Psoas muscle (tissue), 8 donors: ENCODE data around the gene CSTF3. TPM values are rescaled to one million over a fixed set of nuclear protein-coding genes. Genes with fewer than 3 reads are reported as not detected.

Experiments
- ATAC-seq, 4 donors: fragments of 200-7000 bp; cut with Tn5 transposase; one replicate each; pipeline ENCODE4 v1.9.1; 2020; ENCODE audit warnings: moderate library complexity in 3 of 4, mild to moderate bottlenecking in 2 of 4
- DNase-seq, 2 donors: peaks; one replicate each; pipeline ENCODE4 v3.0.0-alpha.2; 2020
- H3K27ac ChIP-seq: fragments of 200-600 bp; one replicate; pipeline ENCODE4 v1.8.0; 2022
- H3K27me3 ChIP-seq, 3 donors: fragments of 200-600 bp in 1 of 3; one replicate each; pipeline versions ENCODE4 v1.6.1 to v1.8.0; 2013 to 2022; ENCODE audit warnings: low read length in 2 of 3, mild to moderate bottlenecking in 2 of 3, moderate library complexity in 1 of 3; ENCODE audit not compliant: insufficient read depth in 3 of 3
- H3K36me3 ChIP-seq, 2 donors: fragments of 200-600 bp in 1 of 2; one replicate each; pipeline versions ENCODE4 v1.6.1 to v1.8.0; 2013 to 2022; ENCODE audit warnings: low read depth in 1 of 2, mild to moderate bottlenecking in 1 of 2, moderate library complexity in 1 of 2; ENCODE audit not compliant: insufficient read depth in 1 of 2
- H3K4me1 ChIP-seq: fragments of 200-600 bp; one replicate; pipeline ENCODE4 v1.8.0; 2022
- H3K4me3 ChIP-seq: fragments of 200-600 bp; one replicate; pipeline ENCODE4 v1.8.0; 2022; ENCODE audit warnings: mild to moderate bottlenecking
- H3K9me3 ChIP-seq: fragments of 200-600 bp; one replicate; pipeline ENCODE4 v1.8.0; 2022
- WGBS, 3 donors: extraction: QIAGEN DNeasy Blood & Tissue Kit; methylation state at CpG; one replicate each; pipeline versions ENCODE4 v1.1.6 to v1.1.7; 2013; 5-methylcytosine and 5-hydroxymethylcytosine counted together
- intact Hi-C, 2 donors: fragments of 100-400 bp; cut with DNase I; formaldehyde crosslinking; loops; one replicate each; pipeline versions ENCODE4 v1.11.0 to v1.14.2; 2022
- polyA plus RNA-seq, 3 donors: library from polyadenylated mRNA; stranded (reverse); fragments of 200-250 nt; gene quantifications; one replicate each; pipeline ENCODE4 v1.2.3, GENCODE V29; 2013
- total RNA-seq, 4 donors: library from RNA; stranded (reverse); fragmentation: NEBNext Ultra II Directional in 2 of 4; extraction: Animal tissue kit (Norgen Biotek cat#: 25700) in 2 of 4; gene quantifications; one replicate each; pipeline versions ENCODE4 v1.2.1 to v1.2.4, GENCODE V29; 2021 to 2023
- TF ChIP-seq, protein P1 (sequence below): fragments of 200-600 bp; IDR thresholded peaks from one replicate; pipeline ENCODE4 v1.8.0; 2022; ENCODE audit warnings: antibody characterized with exemption
- donor health status: healthy with polysubstance abuse.
- donor health status: DM: no; HTN: no; CAD: no; lungs with moderate emphysema.
- donor health status: Bipolar disorder and iron deficiency.
- donor health status: healthy.
- donor health status: DM: yes; HTN: yes; CAD: no.
- donor health status: DM: no; HTN: no; CAD: no.
- donor health status: DM: no; HTN: no; CAD: no.
- donor health status: DM: yes; HTN: yes; CAD: no.

CSTF3 gene
- total and polyA plus RNA-seq, 7 donors, result 10.7 to 32.3 (median 14.4) TPM

DNA sequence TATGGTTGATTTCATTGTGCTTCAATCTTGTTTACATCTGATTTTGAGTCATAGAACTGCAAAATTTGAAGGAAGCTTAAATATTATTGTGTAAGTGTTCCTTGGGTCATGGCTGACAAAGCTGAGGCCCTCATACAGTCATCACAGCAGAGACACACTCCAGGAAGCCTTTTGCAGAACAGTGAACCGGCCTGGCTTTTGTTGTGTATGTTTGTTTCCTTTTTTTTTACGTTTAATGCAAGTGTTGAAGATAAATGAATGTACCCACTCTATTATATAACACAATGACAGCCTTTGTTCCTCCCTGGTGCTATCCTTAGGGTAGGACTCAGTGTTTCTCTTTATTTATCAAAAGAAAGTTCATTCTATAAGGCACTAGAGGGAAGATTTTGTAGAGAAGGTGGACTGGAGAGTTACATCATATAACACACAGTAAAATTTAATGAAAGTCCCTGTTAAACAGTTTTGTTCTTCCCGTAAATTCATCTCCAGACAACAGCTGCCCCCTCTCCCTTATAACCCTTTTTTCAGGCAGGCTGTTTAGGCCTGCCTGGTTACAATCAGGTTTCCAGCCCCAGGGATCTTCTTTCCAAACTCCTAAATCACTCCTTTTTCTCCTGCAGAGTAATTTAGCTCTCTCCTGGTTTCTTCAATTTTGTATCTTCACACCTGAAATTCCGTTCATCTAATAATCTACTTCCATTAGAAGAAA, 34.3 kb upstream of the CSTF3 start:
- H3K36me3 ChIP-seq, result no peaks in the 10 kb centered on the region
- H3K4me3 ChIP-seq, result no peak overlapping the region
- 66 to 69% (median 67%) methylated on average over 4 of the region's 4 CpGs for WGBS, 3 donors
- no peaks in the 10 kb centered on the region for H3K4me1 ChIP-seq
- TF ChIP-seq, protein P1, sequence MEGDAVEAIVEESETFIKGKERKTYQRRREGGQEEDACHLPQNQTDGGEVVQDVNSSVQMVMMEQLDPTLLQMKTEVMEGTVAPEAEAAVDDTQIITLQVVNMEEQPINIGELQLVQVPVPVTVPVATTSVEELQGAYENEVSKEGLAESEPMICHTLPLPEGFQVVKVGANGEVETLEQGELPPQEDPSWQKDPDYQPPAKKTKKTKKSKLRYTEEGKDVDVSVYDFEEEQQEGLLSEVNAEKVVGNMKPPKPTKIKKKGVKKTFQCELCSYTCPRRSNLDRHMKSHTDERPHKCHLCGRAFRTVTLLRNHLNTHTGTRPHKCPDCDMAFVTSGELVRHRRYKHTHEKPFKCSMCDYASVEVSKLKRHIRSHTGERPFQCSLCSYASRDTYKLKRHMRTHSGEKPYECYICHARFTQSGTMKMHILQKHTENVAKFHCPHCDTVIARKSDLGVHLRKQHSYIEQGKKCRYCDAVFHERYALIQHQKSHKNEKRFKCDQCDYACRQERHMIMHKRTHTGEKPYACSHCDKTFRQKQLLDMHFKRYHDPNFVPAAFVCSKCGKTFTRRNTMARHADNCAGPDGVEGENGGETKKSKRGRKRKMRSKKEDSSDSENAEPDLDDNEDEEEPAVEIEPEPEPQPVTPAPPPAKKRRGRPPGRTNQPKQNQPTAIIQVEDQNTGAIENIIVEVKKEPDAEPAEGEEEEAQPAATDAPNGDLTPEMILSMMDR, result no peak
- no peak overlapping the region for H3K27ac ChIP-seq
- intact Hi-C loops, result no loop called here
- DNase-seq (no peak), ATAC-seq (no peak)
- no peaks in the 10 kb centered on the region for H3K9me3 ChIP-seq
- no peaks in the 10 kb centered on the region for H3K27me3 ChIP-seq

DNA sequence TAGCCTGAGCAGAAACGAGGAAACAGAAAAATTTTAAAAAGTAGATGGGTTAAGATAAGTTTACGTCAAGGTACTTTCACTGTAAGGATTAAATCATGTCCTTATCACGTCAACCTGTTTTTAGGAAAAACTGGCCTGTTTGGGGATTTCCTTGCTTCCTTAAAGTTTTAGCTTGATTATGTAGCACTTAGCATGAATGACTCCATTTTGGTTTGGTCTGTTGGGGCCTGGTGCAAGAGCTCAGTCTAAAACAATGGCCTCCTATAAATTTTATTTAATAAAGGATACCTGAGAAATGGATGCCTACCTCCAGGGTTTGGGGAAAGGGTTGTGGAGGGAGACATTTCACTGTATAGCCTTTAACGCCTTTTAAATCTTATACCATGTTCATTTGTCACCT, 33.2 kb upstream of the CSTF3 start:
- TF ChIP-seq, protein P1, result no peak
- 83 to 98% (median 94%) methylated on average over 4 of the region's 4 CpGs for WGBS, 3 donors
- no peaks in the 10 kb centered on the region for H3K4me1 ChIP-seq
- intact Hi-C loops, result no loop called here
- H3K4me3 ChIP-seq, result no peak overlapping the region
- DNase-seq, result no peak
- H3K27ac ChIP-seq, result no peak overlapping the region
- H3K9me3 ChIP-seq, result no peaks in the 10 kb centered on the region
- no peaks in the 10 kb centered on the region for H3K27me3 ChIP-seq
- no peak for ATAC-seq
- H3K36me3 ChIP-seq, result no peaks in the 10 kb centered on the region

DNA sequence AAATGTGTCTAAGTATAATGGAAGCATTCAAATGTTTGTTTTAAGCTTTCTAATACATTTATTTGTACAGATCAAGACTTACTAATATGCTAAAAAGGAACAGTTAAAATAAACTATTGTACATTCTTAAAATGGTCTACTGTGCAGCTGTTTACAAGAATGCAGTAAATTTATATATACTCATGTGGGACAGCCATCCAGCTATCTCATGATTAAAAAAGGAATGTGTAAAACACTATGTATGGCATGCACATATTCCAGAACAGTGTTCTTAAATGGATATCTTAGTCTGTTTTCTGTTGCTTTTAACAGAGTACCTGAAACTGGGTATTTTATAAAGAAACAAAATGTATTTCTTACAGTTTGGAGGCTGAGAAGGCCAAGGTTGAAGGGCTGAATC, 30.2 kb upstream of the CSTF3 start:
- Histone ChIP-seq H3K27ac (no peak overlapping the region), H3K36me3 (no peaks in the 10 kb centered on the region), H3K4me3 (no peak overlapping the region), H3K27me3 (no peaks in the 10 kb centered on the region), H3K9me3 (no peaks in the 10 kb centered on the region), H3K4me1 (no peaks in the 10 kb centered on the region)
- TF ChIP-seq, protein P1, result no peak
- intact Hi-C loops, result no loop called here
- DNase-seq, result no peak
- ATAC-seq, result no peak

DNA sequence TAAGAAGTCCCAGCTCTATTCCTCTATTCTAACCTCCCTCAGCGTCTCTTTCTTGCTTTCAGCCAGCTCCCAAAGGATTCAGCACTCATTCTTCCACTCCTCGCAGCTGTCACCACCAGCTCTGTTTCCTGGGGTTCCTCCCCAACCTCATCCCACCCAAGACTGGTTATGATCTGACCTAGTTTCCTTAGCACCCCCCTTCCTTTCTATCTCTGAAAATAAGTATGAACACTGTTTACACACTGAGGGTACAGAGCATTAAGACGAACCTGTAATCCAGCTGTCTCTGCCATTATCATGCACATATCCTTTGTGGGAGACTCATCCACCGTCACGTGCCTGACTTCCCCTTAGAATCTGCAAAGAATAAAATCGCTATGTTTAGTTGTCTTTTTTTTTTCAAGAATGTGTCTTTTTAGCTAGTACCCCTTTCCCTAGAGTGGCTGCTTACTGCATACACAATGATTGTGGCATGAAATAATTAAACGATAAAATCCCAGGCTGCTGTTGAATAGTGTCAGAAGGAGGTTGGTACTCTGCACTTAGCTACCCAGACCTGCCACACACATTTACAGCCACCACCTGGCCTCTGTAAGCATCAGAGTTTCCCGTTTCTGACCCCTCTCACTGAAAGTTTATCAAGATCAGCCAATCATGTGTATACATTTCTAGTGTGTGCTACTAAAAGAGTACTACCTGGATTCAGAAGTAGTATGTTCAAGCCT, 26.9 kb upstream of the CSTF3 start:
- Histone ChIP-seq H3K27ac (no peak overlapping the region), H3K27me3 (no peaks in the 10 kb centered on the region)
- 42 to 53% (median 45%) methylated on average over 8 of the region's 8 CpGs for WGBS, 3 donors

More for the DNA sequence above, 26.9 kb upstream of the CSTF3 start:
- no peak for ATAC-seq
- H3K4me3 ChIP-seq, result no peak overlapping the region
- no peaks in the 10 kb centered on the region for H3K9me3 ChIP-seq
- intact Hi-C loops, result no loop called here
- TF ChIP-seq, protein P1, result no peak
- no peaks in the 10 kb centered on the region for H3K36me3 ChIP-seq
- DNase-seq, result no peak
- H3K4me1 ChIP-seq, result no peaks in the 10 kb centered on the region
